Mesendoderm (in vitro differentiated cells): ENCODE measurements around the gene EPHB2.

Source experiments
- DNase-seq: peaks from one replicate; pipeline ENCODE4 v3.0.0; 2013
- H2AK5ac ChIP-seq: 2 replicates; pipeline ENCODE4 v1.6.1; 2013; ENCODE audit warnings: low read length, inconsistent platforms
- H2BK120ac ChIP-seq: 2 replicates; pipeline ENCODE4 v1.6.1; 2013; ENCODE audit warnings: low read depth, mild to moderate bottlenecking, low read length, moderate library complexity, mixed read lengths
- H2BK15ac ChIP-seq: replicated peaks from 2 replicates; pipeline ENCODE4 v1.6.1; 2013; ENCODE audit warnings: low read depth, mild to moderate bottlenecking, moderate library complexity
- H2BK5ac ChIP-seq: 2 replicates; pipeline ENCODE4 v1.6.1; 2013; ENCODE audit warnings: low read length, inconsistent platforms
- H3K18ac ChIP-seq: 2 replicates; pipeline ENCODE4 v1.6.1; 2013; ENCODE audit warnings: mild to moderate bottlenecking, low read length, mixed read lengths
- H3K23ac ChIP-seq: one replicate; pipeline ENCODE4 v1.6.1; 2013; ENCODE audit warnings: low read length
- H3K27ac ChIP-seq: 2 replicates; pipeline ENCODE4 v1.5.1; 2013; ENCODE audit warnings: low read depth, mild to moderate bottlenecking, inconsistent platforms, low read length, moderate library complexity
- H3K27me3 ChIP-seq: 2 replicates; pipeline ENCODE4 v1.6.1; 2013; ENCODE audit warnings: low read length, control low read depth, mild to moderate bottlenecking, inconsistent platforms; ENCODE audit not compliant: insufficient read depth, poor library complexity
- H3K36me3 ChIP-seq: 2 replicates; pipeline ENCODE4 v1.6.1; 2013; ENCODE audit warnings: low read length, inconsistent platforms; ENCODE audit not compliant: control insufficient read depth, insufficient read depth
- H3K4ac ChIP-seq: one replicate; pipeline ENCODE4 v1.6.1; 2013; ENCODE audit warnings: low read depth, mild to moderate bottlenecking, low read length, moderate library complexity
- H3K4me1 ChIP-seq: 2 replicates; pipeline ENCODE4 v1.6.1; 2013; ENCODE audit warnings: low read depth, low read length, inconsistent platforms; ENCODE audit not compliant: control insufficient read depth
- H3K4me2 ChIP-seq: 2 replicates; pipeline ENCODE4 v1.6.1; 2013; ENCODE audit warnings: low read length
- H3K4me3 ChIP-seq: 2 replicates; pipeline ENCODE4 v1.5.1; 2013; ENCODE audit warnings: mild to moderate bottlenecking, low read length
- H3K56ac ChIP-seq: one replicate; pipeline ENCODE4 v1.6.1; 2013; ENCODE audit warnings: low read length
- H3K79me1 ChIP-seq: 2 replicates; pipeline ENCODE4 v1.6.1; 2013; ENCODE audit warnings: low read length, inconsistent platforms
- H3K79me2 ChIP-seq: 2 replicates; pipeline ENCODE4 v1.6.1; 2013; ENCODE audit warnings: mild to moderate bottlenecking, low read length; ENCODE audit not compliant: control insufficient read depth, insufficient read depth
- H3K9ac ChIP-seq: 2 replicates; pipeline ENCODE4 v1.6.1; 2013; ENCODE audit warnings: low read length, inconsistent platforms
- H4K5ac ChIP-seq: one replicate; pipeline ENCODE4 v1.6.1; 2013; ENCODE audit warnings: low read length
- H4K8ac ChIP-seq: one replicate; pipeline ENCODE4 v1.6.1; 2013; ENCODE audit warnings: low read depth, mild to moderate bottlenecking, control low read depth, low read length, moderate library complexity
- WGBS: extraction: QIAGEN DNeasy Blood & Tissue Kit; methylation state at CpG from one replicate; pipeline ENCODE4 v1.1.7; 2013; ENCODE audit warnings: low lambda C conversion rate, missing lambda C conversion rate; ENCODE audit not compliant: insufficient coverage; ENCODE audit errors: extremely low coverage; 5-methylcytosine and 5-hydroxymethylcytosine counted together

EPHB2 gene

DNA sequence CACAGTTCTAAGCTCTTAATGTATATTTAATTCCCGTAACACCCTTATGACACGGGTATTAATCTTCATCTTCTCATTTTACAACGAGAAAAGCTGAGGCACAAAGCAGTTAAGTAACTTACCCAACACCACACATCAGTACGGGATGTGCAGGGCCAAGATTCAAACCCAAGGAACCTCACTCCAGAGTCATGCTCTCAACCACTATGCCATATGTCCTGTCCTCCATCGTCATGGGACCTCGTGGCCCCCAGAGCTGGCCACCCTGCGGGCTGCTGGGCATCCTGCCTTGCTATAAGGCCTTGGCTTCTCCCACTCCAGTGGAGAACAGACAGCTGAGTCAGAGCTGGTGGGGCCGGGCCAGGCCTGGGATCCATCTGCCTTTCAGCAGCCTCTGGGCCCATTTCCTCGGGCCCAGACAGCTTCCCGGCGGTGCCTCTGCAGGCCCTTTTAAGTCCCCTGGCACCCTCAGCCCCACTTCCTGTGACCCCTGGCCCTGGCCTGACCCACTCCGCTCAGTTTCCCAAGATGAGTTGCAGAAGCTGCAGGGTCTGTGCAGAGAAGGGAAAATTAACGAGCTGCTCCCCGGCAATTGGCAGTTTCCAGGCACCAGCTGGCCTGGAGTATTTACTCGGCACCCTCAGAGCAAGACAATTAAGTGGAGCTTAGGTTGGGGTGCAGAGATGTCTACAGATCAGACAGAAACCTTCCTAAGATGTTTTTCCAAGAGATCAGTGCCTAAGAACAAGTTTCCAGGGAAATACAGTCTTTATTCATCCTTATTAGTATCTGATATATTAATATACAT lies 98.2 kb downstream of the EPHB2 start:
- Histone ChIP-seq H4K5ac (no peak overlapping the region), H2BK120ac (no peak overlapping the region), H2AK5ac (no peak overlapping the region), H3K4me1 (no peaks in the 10 kb centered on the region), H3K9ac (no peak overlapping the region), H3K4me2 (no peak overlapping the region), H3K4me3 (no peak overlapping the region), H3K27me3 (no peaks in the 10 kb centered on the region), H3K79me1 (no peaks in the 10 kb centered on the region), H3K56ac (no peak overlapping the region), H3K18ac (no peak overlapping the region), H2BK15ac (no peak overlapping the region), H3K4ac (no peak overlapping the region), H3K23ac (no peak overlapping the region), H3K79me2 (no peaks in the 10 kb centered on the region), H2BK5ac (no peak overlapping the region), H3K36me3 (no peaks in the 10 kb centered on the region), H4K8ac (no peak overlapping the region), H3K27ac (no peak overlapping the region)
- DNase-seq: no peak
- WGBS: no CpG with 5 or more reads among the region's 15 CpGs

DNA sequence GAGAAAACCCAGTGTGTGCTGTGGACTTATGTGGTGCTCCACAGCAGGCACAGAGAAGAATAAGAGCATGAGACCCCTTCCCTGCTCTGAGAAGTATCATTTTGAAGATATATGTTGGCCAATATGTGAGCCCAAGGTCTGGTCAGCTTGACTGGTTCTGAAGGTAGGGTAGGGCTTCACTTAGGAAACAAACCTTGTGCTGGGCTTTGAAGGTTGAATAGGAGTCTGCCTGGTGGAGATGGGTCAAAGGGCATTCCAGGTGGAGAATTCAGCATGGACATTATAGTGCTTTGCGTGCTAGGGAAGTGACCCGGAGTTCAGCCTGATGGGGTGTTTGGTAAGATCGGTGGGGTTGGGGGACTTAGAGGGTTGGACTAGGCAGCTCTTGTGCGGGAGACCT lies 99.1 kb downstream of the EPHB2 start:
- Histone ChIP-seq H3K18ac (no peak overlapping the region), H3K4me1 (no peaks in the 10 kb centered on the region), H3K56ac (no peak overlapping the region), H2BK5ac (no peak overlapping the region), H3K4ac (no peak overlapping the region), H2BK15ac (no peak overlapping the region), H4K5ac (no peak overlapping the region), H3K4me3 (no peak overlapping the region), H2AK5ac (no peak overlapping the region), H3K27me3 (no peaks in the 10 kb centered on the region), H3K79me2 (no peaks in the 10 kb centered on the region), H3K23ac (peak overlapping the region; percentile 20), H3K9ac (no peak overlapping the region), H3K27ac (no peak overlapping the region), H3K4me2 (no peak overlapping the region), H4K8ac (no peak overlapping the region), H2BK120ac (no peak overlapping the region), H3K79me1 (no peaks in the 10 kb centered on the region), H3K36me3 (no peaks in the 10 kb centered on the region)
- no CpG with 5 or more reads among the region's 4 CpGs for WGBS
- DNase-seq: no peak

DNA sequence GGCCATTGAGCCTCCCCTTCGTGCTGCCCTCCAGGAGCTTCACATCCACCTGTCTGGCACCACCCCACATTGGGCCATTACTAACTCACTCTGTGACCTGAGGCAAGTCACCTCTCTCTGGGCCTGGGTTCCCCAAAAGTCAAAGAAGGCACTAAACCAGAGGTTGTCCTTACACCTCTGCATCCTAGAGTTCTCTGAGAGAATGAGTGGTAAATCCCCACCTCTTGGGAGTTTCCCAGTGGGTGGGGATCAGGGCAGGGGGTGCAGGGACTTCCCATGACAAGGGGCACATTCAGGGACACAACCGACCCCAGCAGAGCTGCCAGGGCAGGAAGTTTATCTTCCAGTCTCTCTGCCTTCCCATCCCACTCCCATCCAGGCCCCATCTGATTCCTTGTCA lies 99.7 kb downstream of the EPHB2 start:
- H2AK5ac ChIP-seq: no peak overlapping the region
- no CpG with 5 or more reads among the region's 2 CpGs for WGBS
- no peaks in the 10 kb centered on the region for H3K36me3 ChIP-seq
- H2BK120ac ChIP-seq: no peak overlapping the region
- no peak overlapping the region for H3K18ac ChIP-seq
- no peak overlapping the region for H3K4me2 ChIP-seq
- H3K4me1 ChIP-seq: no peaks in the 10 kb centered on the region
- H2BK5ac ChIP-seq: no peak overlapping the region
- H3K79me1 ChIP-seq: no peaks in the 10 kb centered on the region
- H3K27ac ChIP-seq: no peak overlapping the region
- no peak overlapping the region for H2BK15ac ChIP-seq
- H3K4ac ChIP-seq: no peak overlapping the region
- H4K8ac ChIP-seq: no peak overlapping the region
- H3K56ac ChIP-seq: no peak overlapping the region
- H3K27me3 ChIP-seq: no peaks in the 10 kb centered on the region
- H3K9ac ChIP-seq: no peak overlapping the region
- H3K4me3 ChIP-seq: no peak overlapping the region
- H3K23ac ChIP-seq: no peak overlapping the region
- no peak overlapping the region for H4K5ac ChIP-seq
- DNase-seq: no peak
- H3K79me2 ChIP-seq: no peaks in the 10 kb centered on the region

DNA sequence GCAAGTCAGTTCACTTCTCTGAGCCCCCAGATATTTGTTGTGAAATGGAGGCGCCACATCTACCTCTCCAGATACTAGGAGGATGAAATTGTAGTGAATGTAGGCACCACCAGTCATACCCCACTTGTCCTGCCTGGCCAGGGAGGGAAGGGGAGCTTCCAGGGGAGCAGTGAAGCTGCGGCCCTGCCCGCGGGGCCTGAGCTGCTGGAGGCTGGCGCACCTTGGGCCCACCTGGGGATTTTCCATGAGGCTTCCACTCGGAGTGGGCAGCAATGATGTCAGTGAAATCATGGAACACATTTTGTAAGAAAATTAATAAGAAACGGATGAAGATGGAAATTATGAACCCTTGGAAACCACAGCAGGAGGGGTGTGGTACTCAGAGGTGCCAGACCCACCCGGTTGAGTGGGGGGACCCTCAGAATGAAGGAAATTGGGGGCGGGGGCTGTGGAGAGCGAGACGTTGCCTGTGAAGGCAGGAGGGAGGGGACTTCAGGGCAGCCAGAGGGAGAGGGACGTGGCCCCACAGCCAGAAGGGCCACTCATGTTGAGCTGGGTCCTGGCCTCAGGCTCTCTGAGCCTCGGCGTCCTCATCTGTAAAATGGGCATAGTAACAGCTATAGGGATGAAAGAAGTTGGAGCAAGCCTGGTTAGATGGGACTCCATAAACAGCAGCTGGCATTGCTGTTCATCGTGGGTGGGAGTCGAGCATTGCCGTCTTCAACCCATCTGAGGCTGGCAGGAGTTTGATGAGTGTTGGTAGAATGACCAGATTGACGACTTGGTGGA lies 101.6 kb downstream of the EPHB2 start:
- Histone ChIP-seq H3K18ac (no peak overlapping the region), H2BK15ac (no peak overlapping the region), H3K79me2 (no peaks in the 10 kb centered on the region), H2BK120ac (no peak overlapping the region), H3K9ac (no peak overlapping the region), H3K4ac (no peak overlapping the region), H4K5ac (no peak overlapping the region), H4K8ac (no peak overlapping the region), H3K4me2 (no peak overlapping the region), H2AK5ac (no peak overlapping the region), H3K23ac (no peak overlapping the region), H3K27ac (no peak overlapping the region), H3K79me1 (no peaks in the 10 kb centered on the region), H3K4me1 (no peaks in the 10 kb centered on the region), H3K4me3 (no peak overlapping the region), H3K36me3 (no peaks in the 10 kb centered on the region), H2BK5ac (no peak overlapping the region), H3K27me3 (no peaks in the 10 kb centered on the region), H3K56ac (no peak overlapping the region)
- WGBS: no CpG with 5 or more reads among the region's 18 CpGs
- no peak for DNase-seq

DNA sequence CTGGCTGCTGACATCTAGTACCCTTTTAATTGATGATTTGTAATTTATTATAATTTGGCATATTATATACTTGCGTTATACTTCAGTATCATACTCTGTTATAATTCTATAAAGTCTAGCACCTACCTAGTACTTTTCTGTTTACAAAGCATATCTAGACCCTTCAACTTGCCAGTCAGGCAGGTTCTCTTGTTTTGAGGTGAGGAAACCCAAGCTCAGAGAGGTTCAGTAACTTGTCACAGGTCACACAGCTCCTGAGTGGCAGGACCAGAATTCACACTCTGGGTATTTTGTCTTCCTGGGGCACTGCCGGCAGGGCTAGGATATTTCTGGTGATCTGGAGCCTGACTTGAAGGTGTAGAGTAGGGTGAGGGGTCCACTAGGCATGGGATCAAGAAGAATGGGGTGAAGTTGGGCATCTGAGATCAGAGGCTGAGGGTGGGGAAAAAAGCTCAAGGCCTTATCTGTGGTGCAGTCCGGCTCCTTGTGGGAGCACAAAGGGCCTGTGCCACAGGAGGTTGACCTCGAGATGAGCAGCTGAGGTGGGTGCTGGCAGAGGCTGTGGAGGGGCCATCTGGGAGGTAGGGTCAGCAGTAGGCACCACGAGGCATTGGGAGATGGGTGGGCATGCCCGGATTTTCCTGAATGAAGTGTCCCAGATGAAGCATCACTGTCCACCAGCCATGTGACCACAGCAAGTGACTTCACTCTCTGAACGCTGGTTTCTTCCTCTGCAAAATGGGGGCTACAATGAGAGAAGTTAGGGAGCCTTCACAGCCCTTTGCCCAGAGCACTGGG lies 102.6 kb downstream of the EPHB2 start:
- no peak overlapping the region for H2BK120ac ChIP-seq
- DNase-seq: no peak
- H3K18ac ChIP-seq: no peak overlapping the region
- no peak overlapping the region for H3K4ac ChIP-seq
- no peaks in the 10 kb centered on the region for H3K79me1 ChIP-seq
- no peak overlapping the region for H4K5ac ChIP-seq
- no peak overlapping the region for H3K56ac ChIP-seq
- no peak overlapping the region for H2BK5ac ChIP-seq
- H3K4me2 ChIP-seq: no peak overlapping the region
- H3K9ac ChIP-seq: no peak overlapping the region
- H3K23ac ChIP-seq: no peak overlapping the region
- no peak overlapping the region for H3K27ac ChIP-seq
- H4K8ac ChIP-seq: no peak overlapping the region
- H3K27me3 ChIP-seq: no peaks in the 10 kb centered on the region
- no CpG with 5 or more reads among the region's 7 CpGs for WGBS
- H2AK5ac ChIP-seq: no peak overlapping the region
- H3K4me3 ChIP-seq: no peak overlapping the region
- H3K79me2 ChIP-seq: no peaks in the 10 kb centered on the region
- H3K4me1 ChIP-seq: no peaks in the 10 kb centered on the region
- H2BK15ac ChIP-seq: no peak overlapping the region
- no peaks in the 10 kb centered on the region for H3K36me3 ChIP-seq
